Keratinocyte (primary cell): ENCODE measurements around the gene AKAP6. TPM values are rescaled to one million over a fixed set of nuclear protein-coding genes. Genes with fewer than 3 reads are reported as not detected.

Experiments
- DNase-seq: peaks from one replicate; pipeline ENCODE4 v3.0.0-alpha.2; 2011; ENCODE audit warnings: low read depth, missing footprints, low spot score
- FAIRE-seq: peaks from 2 replicates; lab custom pipeline; 2011; peaks lifted over from hg19 to GRCh38; lab: Jason Lieb, UNC
- H2AFZ ChIP-seq: 2 replicates; pipeline ENCODE4 v1.6.0; 2012; ENCODE audit warnings: low read length, control low read depth, inconsistent platforms; ENCODE audit not compliant: control insufficient read depth
- H3K27ac ChIP-seq: 2 replicates; pipeline ENCODE4 v1.5.1; 2011; ENCODE audit warnings: low read length; ENCODE audit not compliant: control insufficient read depth, insufficient read depth
- H3K27me3 ChIP-seq: 3 replicates; pipeline ENCODE4 v1.6.0; 2011; ENCODE audit warnings: low read length; ENCODE audit not compliant: control insufficient read depth, insufficient read depth; ENCODE audit errors: extremely low read depth
- H3K36me3 ChIP-seq, 2 experiments: 2 replicates in 1 of 2; 3 replicates in 1 of 2; pipeline ENCODE4 v1.5.1; 2011; ENCODE audit warnings: low read length in 2 of 2, mild to moderate bottlenecking in 1 of 2; ENCODE audit not compliant: control insufficient read depth in 2 of 2, insufficient read depth in 2 of 2; ENCODE audit errors: extremely low read depth in 1 of 2
- H3K4me1 ChIP-seq: 3 replicates; pipeline ENCODE4 v1.5.1; 2011; ENCODE audit warnings: low read length; ENCODE audit not compliant: control insufficient read depth, insufficient read depth; ENCODE audit errors: extremely low read depth
- H3K4me2 ChIP-seq: 3 replicates; pipeline ENCODE4 v1.6.0; 2011; ENCODE audit warnings: low read depth, low read length; ENCODE audit not compliant: control insufficient read depth, insufficient read depth; ENCODE audit errors: extremely low read depth
- H3K4me3 ChIP-seq, 3 experiments: fragments of 200-600 bp in 1 of 3; sonication (generic) in 1 of 3; 2 replicates in 2 of 3; 3 replicates in 1 of 3; pipeline ENCODE4 v1.5.1; 2011 to 2016; ENCODE audit warnings: low read length in 3 of 3, mild to moderate bottlenecking in 3 of 3, control low read depth in 2 of 3, inconsistent platforms in 1 of 3, low read depth in 1 of 3, mixed read lengths in 1 of 3, mixed run types in 1 of 3, moderate library complexity in 1 of 3; ENCODE audit not compliant: control insufficient read depth in 2 of 3, insufficient read depth in 2 of 3; ENCODE audit errors: extremely low read depth in 1 of 3
- H3K79me2 ChIP-seq: 2 replicates; pipeline ENCODE4 v1.6.0; 2012; ENCODE audit warnings: low read length; ENCODE audit not compliant: control insufficient read depth, insufficient read depth
- H3K9ac ChIP-seq: 3 replicates; pipeline ENCODE4 v1.6.0; 2011; ENCODE audit warnings: low read length; ENCODE audit not compliant: control insufficient read depth, insufficient read depth; ENCODE audit errors: extremely low read depth
- H3K9me1 ChIP-seq: 3 replicates; pipeline ENCODE4 v1.6.0; 2011; ENCODE audit warnings: low read length; ENCODE audit not compliant: control insufficient read depth, insufficient read depth; ENCODE audit errors: extremely low read depth
- H3K9me3 ChIP-seq: 2 replicates; pipeline ENCODE4 v1.5.1; 2012; ENCODE audit warnings: low read depth, low read length; ENCODE audit not compliant: control insufficient read depth
- H4K20me1 ChIP-seq: 3 replicates; pipeline ENCODE4 v1.6.0; 2011; ENCODE audit warnings: low read length; ENCODE audit not compliant: control insufficient read depth, insufficient read depth; ENCODE audit errors: extremely low read depth
- EZH2 ChIP-seq: IDR thresholded peaks from one replicate; pipeline ENCODE4 v1.6.1; 2012; ENCODE audit warnings: inconsistent platforms, mild to moderate bottlenecking, low read length, moderate library complexity
- dilution Hi-C: fragments of 300-500 bp; cut with MboI; formaldehyde crosslinking; loops from one replicate; pipeline ENCODE4 v1.7.0; 2020; ENCODE audit warnings: low sequenced_read_pairs; ENCODE audit not compliant: extremely low pct_ligation_motif_present
- polyA plus RNA-seq, 5 experiments: library from polyadenylated mRNA; depleted of rRNA in 3 of 5; stranded (reverse) in 3 of 5; stranded (forward) in 1 of 5; unstranded in 1 of 5; fragments of >200 nt; gene quantifications; 1 replicate in 1 of 5; 2 replicates in 3 of 5; 3 replicates in 1 of 5; pipeline versions ENCODE4 v1.2.1 to v1.2.3, GENCODE V29; 2011 to 2012; ENCODE audit warnings: missing spikeins in 2 of 5, low read depth in 1 of 5, low replicate concordance in 1 of 5
- TF ChIP-seq, protein P1 (sequence below), 3 experiments: IDR thresholded peaks in 1 of 3; conservative IDR thresholded peaks in 1 of 3; optimal IDR thresholded peaks in 1 of 3; 2 replicates in 2 of 3; 3 replicates in 1 of 3; pipeline versions ENCODE3 to v1.5.1; 2011; ENCODE audit warnings: low read length in 3 of 3, mild to moderate bottlenecking in 3 of 3, moderate library complexity in 2 of 3, control low read depth in 1 of 3, inconsistent platforms in 1 of 3; ENCODE audit not compliant: insufficient read depth in 2 of 3; ENCODE audit errors: extremely low read depth in 1 of 3

Gene AKAP6
- polyA plus RNA-seq, 1 donor (not counting 4 experiments of a cell fraction or from before 2014, with no cell fraction given) = 2.0 TPM

- FAIRE-seq = no peak
- Histone ChIP-seq H3K4me1 (peaks cover 16% of the 10 kb centered on the region), H3K27ac (no peak overlapping the region), H3K36me3 (no peaks in the 10 kb centered on the region), H3K27me3 (no peaks in the 10 kb centered on the region), H3K9me3 (no peaks in the 10 kb centered on the region), H3K4me3 (no peak overlapping the region), H3K79me2 (no peaks in the 10 kb centered on the region), H3K9me1 (no peaks in the 10 kb centered on the region), H2AFZ (no peak overlapping the region), H3K4me2 (no peak overlapping the region), H3K9ac (no peak overlapping the region), H4K20me1 (no peaks in the 10 kb centered on the region)
- TF ChIP-seq, protein P1, sequence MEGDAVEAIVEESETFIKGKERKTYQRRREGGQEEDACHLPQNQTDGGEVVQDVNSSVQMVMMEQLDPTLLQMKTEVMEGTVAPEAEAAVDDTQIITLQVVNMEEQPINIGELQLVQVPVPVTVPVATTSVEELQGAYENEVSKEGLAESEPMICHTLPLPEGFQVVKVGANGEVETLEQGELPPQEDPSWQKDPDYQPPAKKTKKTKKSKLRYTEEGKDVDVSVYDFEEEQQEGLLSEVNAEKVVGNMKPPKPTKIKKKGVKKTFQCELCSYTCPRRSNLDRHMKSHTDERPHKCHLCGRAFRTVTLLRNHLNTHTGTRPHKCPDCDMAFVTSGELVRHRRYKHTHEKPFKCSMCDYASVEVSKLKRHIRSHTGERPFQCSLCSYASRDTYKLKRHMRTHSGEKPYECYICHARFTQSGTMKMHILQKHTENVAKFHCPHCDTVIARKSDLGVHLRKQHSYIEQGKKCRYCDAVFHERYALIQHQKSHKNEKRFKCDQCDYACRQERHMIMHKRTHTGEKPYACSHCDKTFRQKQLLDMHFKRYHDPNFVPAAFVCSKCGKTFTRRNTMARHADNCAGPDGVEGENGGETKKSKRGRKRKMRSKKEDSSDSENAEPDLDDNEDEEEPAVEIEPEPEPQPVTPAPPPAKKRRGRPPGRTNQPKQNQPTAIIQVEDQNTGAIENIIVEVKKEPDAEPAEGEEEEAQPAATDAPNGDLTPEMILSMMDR (optimal IDR thresholded peaks at IDR 0.05 in 1 of 3, IDR thresholded peaks at IDR 0.05 in 1 of 3, conservative IDR thresholded peaks at IDR 0.05 in 1 of 3; ENCODE audit: extremely low read depth in 1 of 3, insufficient read depth in 2 of 3, low read length in 3 of 3) = no peak
- TF ChIP-seq EZH2 = no peak
- dilution Hi-C loops = no loop called here
- DNase-seq = no peak
These were observed 83.4 kb downstream of the AKAP6 start for GRCh38 chr14:32412532-32412931.

GRCh38 chr14:32413967-32414640 is 85.0 kb downstream of the AKAP6 start:
- H3K4me1 ChIP-seq = peaks cover 26% of the 10 kb centered on the region
- peak overlapping the region; percentile 29 for H2AFZ ChIP-seq
- H3K36me3 ChIP-seq = no peaks in the 10 kb centered on the region
- H3K79me2 ChIP-seq = no peaks in the 10 kb centered on the region
- H4K20me1 ChIP-seq = no peaks in the 10 kb centered on the region
- FAIRE-seq (no peak), DNase-seq (no peak)
- no peaks in the 10 kb centered on the region for H3K27me3 ChIP-seq
- H3K9me3 ChIP-seq = no peaks in the 10 kb centered on the region
- H3K4me2 ChIP-seq = peak overlapping the region; percentile 45
- dilution Hi-C loops = no loop called here
- H3K4me3 ChIP-seq = no peak overlapping the region
- no peak overlapping the region for H3K27ac ChIP-seq
- H3K9me1 ChIP-seq = peaks cover 2% of the 10 kb centered on the region
- TF ChIP-seq, protein P1 (optimal IDR thresholded peaks at IDR 0.05 in 1 of 3, IDR thresholded peaks at IDR 0.05 in 1 of 3, conservative IDR thresholded peaks at IDR 0.05 in 1 of 3; ENCODE audit: extremely low read depth in 1 of 3, insufficient read depth in 2 of 3, low read length in 3 of 3) = no peak
- TF ChIP-seq EZH2 = no peak
- H3K9ac ChIP-seq = no peak overlapping the region
